GM18907 (cell line): Measurements from ENCODE around the gene PRR5.
"Not testable (repeated sequence)": the region's sequence is repeated elsewhere in the genome, so short reads cannot be mapped to it uniquely, and the experiment has no call there.

Source experiments
- ATAC-seq: cut with Tn5 transposase; IDR thresholded peaks from one replicate; pipeline ENCODE4 v1.9.1; 2021; ENCODE audit warnings: mild to moderate bottlenecking, moderate library complexity; ENCODE audit not compliant: unreplicated experiment

PRR5 gene

DNA sequence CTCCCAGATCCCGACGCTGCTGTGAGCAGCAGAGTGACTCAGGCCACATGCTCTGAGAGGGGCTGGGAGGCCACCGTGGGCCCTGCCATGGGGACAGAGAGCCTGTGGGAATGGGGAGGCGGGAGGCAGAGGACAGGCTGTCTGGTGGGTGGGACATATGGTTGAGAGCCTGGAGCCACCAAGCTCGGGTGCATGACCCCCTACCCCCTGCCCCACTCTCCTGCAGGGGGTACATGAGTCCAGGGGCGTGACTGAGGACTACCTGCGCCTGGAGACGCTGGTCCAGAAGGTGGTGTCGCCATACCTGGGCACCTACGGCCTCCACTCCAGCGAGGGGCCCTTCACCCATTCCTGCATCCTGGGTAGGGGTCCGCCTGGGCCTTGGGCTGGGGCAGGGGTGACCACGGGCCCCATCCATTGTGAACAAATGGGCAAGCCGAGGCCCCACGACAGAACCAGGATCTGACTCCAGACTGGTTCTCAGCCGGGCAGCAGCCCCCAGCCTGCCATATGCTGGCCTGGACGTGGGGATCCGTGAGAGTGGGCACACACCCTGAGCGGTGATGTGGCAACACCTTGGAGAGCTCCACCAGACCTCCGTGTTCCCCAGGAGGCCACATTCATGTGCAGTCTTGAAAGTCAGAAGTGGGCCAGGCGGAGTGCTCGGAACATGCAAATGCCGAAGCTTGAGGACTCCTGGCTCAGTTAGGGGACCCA, 33.0 kb downstream of the PRR5 start:
- no peak for ATAC-seq

- ATAC-seq: no peak
Measured at GRCh38 chr22:44735518-44736428, 33.8 kb downstream of the PRR5 start.

DNA sequence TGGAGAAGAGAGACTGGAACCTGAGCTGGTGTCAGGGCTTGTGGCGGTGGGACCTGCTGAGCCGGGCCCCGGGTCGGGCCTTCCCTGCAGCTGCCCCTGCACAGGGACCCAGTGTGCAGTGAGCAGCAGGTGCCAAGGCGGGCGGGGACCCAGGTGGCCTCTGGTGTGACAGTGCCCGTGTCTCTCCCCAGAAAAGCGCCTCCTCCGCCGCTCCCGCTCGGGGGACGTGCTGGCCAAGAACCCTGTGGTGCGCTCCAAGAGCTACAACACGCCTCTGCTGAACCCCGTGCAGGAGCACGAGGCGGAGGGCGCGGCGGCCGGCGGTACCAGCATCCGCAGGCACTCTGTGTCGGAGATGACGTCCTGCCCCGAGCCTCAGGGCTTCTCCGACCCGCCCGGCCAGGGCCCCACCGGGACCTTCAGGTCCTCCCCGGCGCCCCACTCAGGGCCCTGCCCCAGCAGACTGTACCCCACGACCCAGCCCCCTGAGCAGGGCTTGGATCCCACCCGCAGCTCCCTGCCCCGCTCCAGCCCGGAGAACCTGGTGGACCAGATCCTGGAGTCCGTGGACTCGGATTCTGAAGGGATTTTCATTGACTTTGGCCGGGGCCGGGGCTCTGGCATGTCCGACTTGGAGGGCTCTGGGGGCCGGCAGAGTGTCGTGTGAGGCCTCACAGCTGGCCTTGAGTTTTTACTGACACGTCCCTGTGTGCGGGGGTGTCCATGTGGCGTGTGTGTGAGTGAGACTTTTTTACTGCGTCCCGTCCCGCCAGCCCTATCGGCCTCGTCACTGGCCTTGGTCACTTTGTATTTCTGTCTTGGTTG, 34.8 kb downstream of the PRR5 start:
- ATAC-seq: no peak

GRCh38 chr22:44737406-44738346, 35.7 kb downstream of the PRR5 start:
- no peak for ATAC-seq

GRCh38 chr22:44738347-44738715, 36.3 kb downstream of the PRR5 start:
- ATAC-seq: no peak

GRCh38 chr22:44739024-44739423, 37.0 kb downstream of the PRR5 start:
- ATAC-seq: no peak

DNA sequence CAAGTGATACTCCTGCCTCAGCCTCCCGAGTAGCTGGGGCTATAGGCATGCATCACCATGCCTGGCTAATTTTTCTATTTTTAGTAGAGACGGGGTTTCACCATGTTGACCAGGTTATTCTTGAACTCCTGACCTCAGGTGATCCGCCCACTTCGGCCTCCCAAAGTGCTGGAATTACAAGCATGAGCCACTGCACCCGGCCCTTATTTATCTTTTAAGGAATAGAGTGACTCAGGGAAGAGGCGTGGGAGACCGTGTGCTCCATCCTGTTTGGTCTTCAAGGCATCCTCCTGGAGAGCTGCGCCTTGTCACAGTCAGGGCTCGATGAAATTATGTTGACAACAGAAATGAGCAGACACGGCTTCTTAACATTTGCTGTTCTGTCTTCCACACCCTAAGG, 37.7 kb downstream of the PRR5 start:
- ATAC-seq: not testable (repeated sequence)

- ATAC-seq: no peak
Measured at GRCh38 chr22:44740307-44740706, 38.3 kb downstream of the PRR5 start.

DNA sequence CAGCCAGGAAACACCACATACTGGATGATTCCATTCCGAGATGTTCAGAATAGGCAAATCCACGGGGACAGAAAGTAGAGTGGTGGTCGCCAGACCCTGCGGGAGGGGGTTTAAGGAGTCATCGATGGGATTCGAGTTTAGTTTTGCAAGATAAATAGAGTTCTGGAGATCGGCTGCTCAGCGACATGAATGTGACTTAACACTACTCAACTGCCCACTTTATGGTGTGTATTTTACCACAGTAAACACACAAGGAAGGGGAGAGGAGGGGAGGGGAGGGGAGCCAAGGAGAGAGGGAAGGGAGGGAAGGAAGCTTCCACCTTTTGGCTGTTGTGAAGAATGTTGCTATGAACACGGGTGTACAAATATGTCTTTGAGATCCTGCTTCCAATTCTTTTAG, 39.9 kb downstream of the PRR5 start:
- no peak for ATAC-seq

DNA sequence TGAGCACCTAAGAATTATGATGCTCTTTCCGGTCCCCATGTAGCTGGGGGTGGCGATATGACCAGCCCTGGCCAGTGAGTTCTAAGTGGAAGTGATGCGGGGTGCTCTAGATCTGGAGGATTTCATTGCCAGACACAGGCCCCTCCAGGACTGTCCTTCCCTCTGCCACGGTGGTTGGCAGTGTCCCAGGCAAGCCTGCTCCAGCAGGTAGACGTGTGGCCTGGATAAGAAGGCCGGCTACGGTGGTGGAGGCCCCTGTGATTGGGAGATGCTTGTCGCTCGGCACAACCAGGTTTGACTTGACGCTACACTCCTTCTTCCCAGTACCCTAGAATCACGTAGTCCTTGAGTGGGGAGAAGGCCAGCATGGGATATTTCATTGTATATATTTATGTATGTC, 41.2 kb downstream of the PRR5 start:
- no peak for ATAC-seq

DNA sequence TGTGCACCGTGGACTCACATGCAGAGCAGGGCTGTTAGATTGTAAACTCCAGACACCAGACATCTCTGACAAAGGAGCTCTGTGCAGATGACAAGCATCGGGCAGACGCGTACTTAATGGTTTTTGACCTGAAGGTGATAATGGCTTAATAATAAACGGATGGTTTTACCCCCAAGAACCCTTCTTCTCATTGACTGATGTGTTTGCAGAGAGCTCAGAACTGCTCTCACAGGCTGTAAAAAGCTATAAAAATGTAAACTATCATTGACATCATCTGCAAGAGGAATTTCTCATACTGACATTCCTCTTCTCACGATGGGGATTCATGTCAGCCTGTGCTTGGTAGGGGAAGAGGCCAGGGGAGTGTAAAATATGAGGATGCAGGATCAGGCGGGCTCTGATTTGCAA, 41.8 kb downstream of the PRR5 start:
- no peak for ATAC-seq

DNA sequence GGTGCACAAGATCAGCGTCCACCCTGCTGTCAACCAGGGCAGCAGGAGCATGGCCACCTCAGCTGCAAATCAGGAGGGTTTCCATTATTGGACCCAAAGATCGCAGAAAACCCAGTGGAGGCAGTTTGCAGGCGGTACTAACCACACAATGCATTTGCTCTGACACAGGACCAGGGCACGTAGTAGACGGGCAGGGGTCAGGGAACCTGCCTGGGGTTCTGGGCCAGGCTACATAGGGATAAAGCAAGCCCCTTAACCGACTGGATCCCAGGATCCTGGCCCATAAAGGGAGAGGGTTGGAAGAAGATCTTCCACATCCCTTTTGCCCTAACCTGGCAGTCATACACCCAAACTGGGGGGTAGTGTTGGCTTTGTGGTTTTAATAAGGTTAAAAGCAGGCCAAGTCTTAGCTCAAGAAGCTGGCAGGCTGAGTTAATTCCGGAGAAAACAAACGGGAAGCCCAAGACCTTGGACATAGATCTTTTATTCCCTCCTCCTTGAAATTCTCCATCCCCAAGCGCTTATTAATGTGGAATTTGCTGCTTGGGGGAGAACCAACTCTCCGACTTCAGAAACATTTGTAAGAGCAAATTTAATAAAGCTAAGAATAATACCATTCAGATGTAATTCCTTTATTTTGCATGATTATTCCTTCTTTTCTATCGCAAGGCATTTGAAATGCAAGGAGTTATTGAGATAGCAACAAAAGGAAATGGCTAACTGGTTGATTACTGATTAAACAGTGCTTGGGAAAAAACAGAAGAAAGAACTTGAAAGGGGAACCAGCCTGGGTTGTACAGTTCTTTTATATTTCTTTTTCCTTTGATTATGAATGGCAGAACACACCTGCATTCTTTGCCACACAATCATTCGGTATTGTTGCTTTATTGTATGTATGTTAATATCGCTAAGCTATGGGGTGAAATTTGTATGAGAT, 44.1 kb downstream of the PRR5 start:
- ATAC-seq: no peak

GRCh38 chr22:44747784-44748127, 45.8 kb downstream of the PRR5 start:
- ATAC-seq: not testable (repeated sequence)

- ATAC-seq: no peak
Measured at GRCh38 chr22:44748524-44748923, 46.5 kb downstream of the PRR5 start.

- ATAC-seq: no peak
Measured at GRCh38 chr22:44750481-44750880, 48.5 kb downstream of the PRR5 start.

GRCh38 chr22:44752285-44753188, 50.5 kb downstream of the PRR5 start, which contains the start of gene ARHGAP8:
Gene ARHGAP8, plus strand, starts transcription at chr22:44752575. Its CDS starts 33,953 bp downstream, at chr22:44786528.
- no peak for ATAC-seq

DNA sequence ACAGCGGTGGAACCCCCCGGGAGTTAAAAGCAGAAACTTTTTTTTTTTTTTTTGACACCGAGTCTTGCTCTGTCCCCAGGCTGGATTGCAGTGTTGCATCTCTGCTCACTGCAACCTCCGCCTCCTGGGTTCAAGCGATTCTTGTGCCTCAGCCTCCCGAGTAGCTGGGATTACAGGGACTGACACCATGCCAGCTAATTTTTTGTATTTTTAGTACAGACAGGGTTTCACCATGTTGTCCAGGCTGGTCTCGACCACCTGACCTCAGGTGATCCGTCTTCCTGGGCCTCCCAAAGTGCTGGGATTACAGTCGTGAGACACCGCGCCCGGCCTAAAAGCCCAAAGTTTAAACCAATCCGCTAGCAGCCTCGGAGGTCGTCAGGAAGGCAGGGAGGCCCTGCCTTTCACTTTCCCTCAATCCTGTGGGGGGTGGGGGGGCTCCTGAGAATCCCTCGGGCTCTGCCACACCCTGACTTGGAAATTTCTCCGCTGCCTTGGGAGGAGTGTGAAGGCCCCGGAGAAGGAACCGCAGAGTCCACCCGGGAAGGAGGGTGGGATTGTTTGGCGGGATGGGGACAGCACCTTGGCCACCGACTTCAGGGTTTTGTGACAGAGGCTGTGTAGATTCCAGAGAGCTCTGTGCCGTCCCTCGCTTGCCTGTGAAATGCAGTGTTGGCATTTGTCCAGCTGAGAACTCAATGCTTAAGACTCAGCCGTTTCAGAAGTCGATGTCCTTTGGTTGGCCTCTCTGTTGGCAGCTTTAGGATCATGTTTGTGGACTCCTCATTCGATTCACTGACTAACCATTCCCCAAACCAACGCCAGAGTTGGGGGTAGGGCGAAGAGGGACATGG, 51.4 kb downstream of the PRR5 start:
- ATAC-seq: no peak
